RWPE1 (cell line): Measurements from ENCODE around the gene KRTAP5-6.

Experiments
- CTCF ChIA-PET: fragments of 350-600 bp; sonication (Branson Sonifier 250); formaldehyde crosslinking; extraction: SDS; loops from one replicate; lab custom pipeline; 2021; lab: Yijun Ruan, JAX
- POLR2A ChIA-PET: fragments of 400-600 bp; formaldehyde crosslinking; extraction: SDS; loops from one replicate; lab custom pipeline; 2020; ENCODE audit warnings: antibody characterized with exemption; ENCODE audit not compliant: low non-redundant PET; lab: Yijun Ruan, JAX
- DNase-seq: peaks from one replicate; pipeline ENCODE4 v3.0.0; 2012; ENCODE audit warnings: low spot score
- H3K27ac ChIP-seq: fragments of 450-650 bp; 2 replicates; pipeline ENCODE4 v1.5.1; 2017
- CTCF ChIP-seq: fragments of 450-650 bp; conservative IDR thresholded peaks from 2 replicates; pipeline ENCODE4 v1.5.1; 2017; ENCODE audit warnings: low read depth, mild to moderate bottlenecking

KRTAP5-6 gene

GRCh38 chr11:1696608-1697570 is at the start of gene KRTAP5-6:
Gene KRTAP5-6, plus strand, starts transcription at chr11:1697195. Its CDS starts 51 bp downstream, at chr11:1697246.
- H3K27ac ChIP-seq: no peak within 1 kb of the TSS
- POLR2A ChIA-PET: no interaction called here
- CTCF ChIA-PET: interaction anchor here (0.8 kb wide), 1 partner anchor 17 kb away, joined by 3 read pairs; no protein-coding TSS in a partner anchor
- DNase-seq: no peak
- TF ChIP-seq CTCF: no peak

GRCh38 chr11:1647901-1648652 is 48.9 kb upstream of the KRTAP5-6 start:
- ChIA-PET POLR2A (no interaction called here), CTCF (no interaction called here)
- TF ChIP-seq CTCF: no peak
- H3K27ac ChIP-seq: no peak overlapping the region
- no peak for DNase-seq

- TF ChIP-seq CTCF: no peak
- DNase-seq: no peak
- POLR2A ChIA-PET: no interaction called here
- no peak overlapping the region for H3K27ac ChIP-seq
- CTCF ChIA-PET: no interaction called here
Observed at GRCh38 chr11:1648653-1649420, 48.2 kb upstream of the KRTAP5-6 start.

- no peak for TF ChIP-seq CTCF
- CTCF ChIA-PET: interaction anchor here (0.6 to 4.1 kb wide), 4 partner anchors 42 to 1008 kb away, joined by 3 to 62 read pairs (median 5); no protein-coding TSS in a partner anchor
- H3K27ac ChIP-seq: peak overlapping the region; percentile 20
Observed at GRCh38 chr11:1650034-1650917, 46.7 kb upstream of the KRTAP5-6 start.

GRCh38 chr11:1650918-1651262 is 46.1 kb upstream of the KRTAP5-6 start:
- peak overlapping the region; percentile 20 for H3K27ac ChIP-seq
- DNase-seq: no peak
- ChIA-PET POLR2A (no interaction called here), CTCF (interaction anchor here (0.6 to 4.1 kb wide), 4 partner anchors 42 to 1009 kb away, joined by 3 to 62 read pairs (median 5); no protein-coding TSS in a partner anchor)
- no peak for TF ChIP-seq CTCF

More at GRCh38 chr11:1650034-1650917, 46.7 kb upstream of the KRTAP5-6 start:
- POLR2A ChIA-PET: no interaction called here
- no peak for DNase-seq
